Measurements from ENCODE around the gene DSCAM. TPM values are rescaled to one million over a fixed set of nuclear protein-coding genes. Genes with fewer than 3 reads are reported as not detected.

The DSCAM gene
- total RNA-seq, 1 donor from 2014 or later: not detected

DNA sequence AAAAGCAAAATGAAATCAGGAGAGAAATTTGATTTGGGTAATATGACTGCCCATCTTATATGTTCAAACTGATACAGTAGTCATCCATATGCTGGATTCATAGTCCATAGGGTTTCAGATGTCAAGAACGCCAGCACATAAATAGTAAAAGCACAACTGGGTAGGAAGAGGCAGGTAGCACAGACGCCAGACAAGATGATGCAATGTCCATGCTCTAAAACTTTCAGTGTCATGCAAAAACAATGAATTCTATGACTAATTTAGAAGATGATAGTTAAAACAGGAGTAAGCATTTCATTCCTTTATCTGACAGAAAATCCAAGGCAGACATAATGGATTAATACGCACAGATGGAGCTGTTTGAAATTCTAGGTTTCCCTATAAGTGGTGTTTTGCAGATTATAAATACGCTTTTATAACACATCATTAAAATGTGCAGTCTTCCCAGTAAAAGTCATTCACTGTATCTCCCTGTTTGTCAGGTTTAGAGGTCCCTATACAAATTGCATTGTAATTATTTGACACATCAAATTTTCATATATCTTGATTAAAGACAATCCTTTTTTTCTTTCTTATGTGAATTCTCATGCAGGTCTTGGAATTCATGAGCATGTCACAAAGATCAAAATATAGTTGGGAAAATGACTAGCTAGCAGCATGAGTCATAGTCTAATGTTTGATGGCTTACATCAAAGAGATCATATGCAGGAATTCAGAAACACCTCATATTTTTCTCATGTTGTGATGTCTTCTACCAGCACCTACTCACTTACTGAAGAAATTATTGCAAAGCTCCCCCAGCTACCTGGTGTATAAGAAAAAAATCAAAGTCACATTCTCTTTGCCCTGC is 139.9 kb downstream of the DSCAM start:
- Histone ChIP-seq H3K27me3 (no peaks in the 10 kb centered on the region), H3K36me3 (no peaks in the 10 kb centered on the region), H3K4me1 (no peaks in the 10 kb centered on the region), H3K27ac (no peak overlapping the region), H3K4me3 (no peak overlapping the region), H3K9me3 (no peaks in the 10 kb centered on the region)
- intact Hi-C loops (cut with DNase I): no loop called here
- DNase-seq (ENCODE audit: low spot score in 2 of 2): no peak
- TF ChIP-seq, protein P1, sequence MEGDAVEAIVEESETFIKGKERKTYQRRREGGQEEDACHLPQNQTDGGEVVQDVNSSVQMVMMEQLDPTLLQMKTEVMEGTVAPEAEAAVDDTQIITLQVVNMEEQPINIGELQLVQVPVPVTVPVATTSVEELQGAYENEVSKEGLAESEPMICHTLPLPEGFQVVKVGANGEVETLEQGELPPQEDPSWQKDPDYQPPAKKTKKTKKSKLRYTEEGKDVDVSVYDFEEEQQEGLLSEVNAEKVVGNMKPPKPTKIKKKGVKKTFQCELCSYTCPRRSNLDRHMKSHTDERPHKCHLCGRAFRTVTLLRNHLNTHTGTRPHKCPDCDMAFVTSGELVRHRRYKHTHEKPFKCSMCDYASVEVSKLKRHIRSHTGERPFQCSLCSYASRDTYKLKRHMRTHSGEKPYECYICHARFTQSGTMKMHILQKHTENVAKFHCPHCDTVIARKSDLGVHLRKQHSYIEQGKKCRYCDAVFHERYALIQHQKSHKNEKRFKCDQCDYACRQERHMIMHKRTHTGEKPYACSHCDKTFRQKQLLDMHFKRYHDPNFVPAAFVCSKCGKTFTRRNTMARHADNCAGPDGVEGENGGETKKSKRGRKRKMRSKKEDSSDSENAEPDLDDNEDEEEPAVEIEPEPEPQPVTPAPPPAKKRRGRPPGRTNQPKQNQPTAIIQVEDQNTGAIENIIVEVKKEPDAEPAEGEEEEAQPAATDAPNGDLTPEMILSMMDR (IDR thresholded peaks at IDR 0.05): no peak

DNA sequence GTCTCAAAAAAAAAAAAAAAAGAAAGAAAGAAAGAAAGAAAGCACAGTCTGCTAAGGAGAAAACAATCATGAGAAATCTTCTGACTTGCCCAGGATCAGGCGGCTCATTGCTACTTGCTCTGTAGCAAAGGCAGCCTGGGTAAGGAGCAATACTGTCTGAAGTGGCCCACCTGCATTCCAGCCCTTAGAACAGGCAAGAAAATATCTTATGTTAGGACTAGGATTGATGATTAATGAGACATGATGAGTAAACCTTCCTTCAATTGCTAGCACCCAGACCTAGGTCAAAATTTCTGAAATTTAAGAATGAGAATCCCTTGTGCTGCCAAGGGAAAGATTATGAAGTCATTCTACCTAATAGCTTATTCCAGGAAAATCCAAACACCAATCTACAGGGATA is 140.8 kb downstream of the DSCAM start:
- Histone ChIP-seq H3K4me3 (no peak overlapping the region), H3K4me1 (no peaks in the 10 kb centered on the region), H3K9me3 (no peaks in the 10 kb centered on the region), H3K36me3 (no peaks in the 10 kb centered on the region), H3K27ac (no peak overlapping the region), H3K27me3 (no peaks in the 10 kb centered on the region)
- DNase-seq (ENCODE audit: low spot score in 2 of 2): no peak
- TF ChIP-seq, protein P1 (IDR thresholded peaks at IDR 0.05): no peak
- intact Hi-C loops (cut with DNase I): no loop called here

DNA sequence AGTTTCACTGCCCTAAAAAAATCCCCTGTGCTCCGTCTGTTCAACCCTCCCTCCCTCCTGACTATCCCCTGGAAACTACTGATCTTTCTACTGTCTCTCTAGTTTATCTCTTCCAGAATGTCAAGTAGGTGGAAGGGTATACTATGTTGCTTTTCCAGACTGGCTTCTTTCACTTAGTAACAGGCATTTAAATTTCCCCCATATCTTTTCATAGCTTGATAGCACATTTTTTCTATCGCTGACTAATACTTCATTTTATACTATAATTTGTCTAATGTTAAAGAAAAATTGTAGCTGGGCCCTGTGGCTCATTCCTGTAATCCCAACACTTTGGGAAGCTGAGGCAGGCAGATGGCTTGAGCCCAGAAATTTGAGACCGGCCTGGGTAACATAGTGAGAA is 142.8 kb downstream of the DSCAM start:
- H3K27ac ChIP-seq: no peak overlapping the region
- intact Hi-C loops (cut with DNase I): no loop called here
- DNase-seq (ENCODE audit: low spot score in 2 of 2): no peak
- TF ChIP-seq, protein P1 (IDR thresholded peaks at IDR 0.05): no peak
- no peaks in the 10 kb centered on the region for H3K4me1 ChIP-seq
- H3K4me3 ChIP-seq: no peak overlapping the region
- H3K9me3 ChIP-seq: no peaks in the 10 kb centered on the region
- H3K27me3 ChIP-seq: no peaks in the 10 kb centered on the region
- no peaks in the 10 kb centered on the region for H3K36me3 ChIP-seq

DNA sequence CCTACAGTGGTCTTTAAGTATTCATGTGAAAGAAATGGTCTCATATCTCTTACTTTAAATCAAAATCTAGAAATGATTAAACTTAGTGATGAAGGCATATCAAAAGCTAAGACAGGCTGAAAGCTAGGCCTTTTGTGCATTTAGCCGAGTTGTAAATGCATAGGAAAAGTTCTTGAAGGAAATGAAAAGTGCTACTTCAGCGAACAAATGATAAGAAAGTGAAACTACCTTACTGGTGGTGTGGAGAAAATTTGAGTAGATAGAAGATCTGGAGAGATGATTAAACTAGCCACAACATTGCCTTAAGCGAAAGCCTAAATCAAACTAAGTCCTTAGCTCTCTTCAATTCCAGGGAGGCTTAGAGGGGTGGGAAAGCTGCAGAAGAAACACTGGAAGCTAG is 147.6 kb downstream of the DSCAM start:
- intact Hi-C loops (cut with DNase I): no loop called here
- no peaks in the 10 kb centered on the region for H3K4me1 ChIP-seq
- H3K4me3 ChIP-seq: no peak overlapping the region
- H3K36me3 ChIP-seq: no peaks in the 10 kb centered on the region
- TF ChIP-seq, protein P1 (IDR thresholded peaks at IDR 0.05): no peak
- H3K9me3 ChIP-seq: no peaks in the 10 kb centered on the region
- no peak overlapping the region for H3K27ac ChIP-seq
- no peaks in the 10 kb centered on the region for H3K27me3 ChIP-seq
- no peak for DNase-seq (ENCODE audit: low spot score in 2 of 2)

DNA sequence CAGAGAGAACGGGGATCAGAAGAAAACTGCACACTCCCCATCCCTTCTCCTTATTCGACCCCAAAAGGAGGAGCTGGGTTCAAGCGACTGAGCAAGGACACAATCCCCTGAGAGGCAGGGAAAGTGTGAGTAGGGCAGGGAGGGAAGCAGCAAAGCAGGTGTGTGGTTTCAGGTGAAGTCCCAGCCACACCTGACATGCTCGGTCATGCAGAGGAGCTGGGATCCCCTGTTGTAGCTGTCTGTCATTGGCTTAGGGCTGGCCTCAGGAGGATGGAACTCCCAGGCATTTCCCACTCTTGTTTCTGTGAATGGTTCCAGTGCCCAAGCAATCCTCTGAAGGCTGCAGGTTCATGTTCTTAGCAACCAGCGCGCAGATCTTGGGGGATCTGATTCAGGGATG is 150.7 kb downstream of the DSCAM start:
- TF ChIP-seq, protein P1 (IDR thresholded peaks at IDR 0.05): no peak
- Histone ChIP-seq H3K4me1 (no peaks in the 10 kb centered on the region), H3K27ac (no peak overlapping the region), H3K36me3 (no peaks in the 10 kb centered on the region), H3K9me3 (no peaks in the 10 kb centered on the region), H3K27me3 (no peaks in the 10 kb centered on the region), H3K4me3 (no peak overlapping the region)
- intact Hi-C loops (cut with DNase I): no loop called here
- no peak for DNase-seq (ENCODE audit: low spot score in 2 of 2)
